H1 (cell line): ENCODE measurements around the gene MYLIP.

Experiments
- BRCA1 ChIP-seq: IDR thresholded peaks from 2 replicates; pipeline ENCODE4 v1.6.1; 2012; ENCODE audit warnings: low read depth, low read length, improper control_type of control experiment
- EP300 ChIP-seq, 2 experiments: IDR thresholded peaks; 1 replicate in 1 of 2; 2 replicates in 1 of 2; pipeline ENCODE4 v1.6.1; 2011 to 2012; ENCODE audit warnings: low read depth in 2 of 2, low read length in 2 of 2, mild to moderate bottlenecking in 2 of 2, borderline replicate concordance in 1 of 2, inconsistent platforms in 1 of 2, moderate library complexity in 1 of 2
- EZH2 ChIP-seq: fragments of 200-600 bp; sonication (generic); IDR thresholded peaks from 2 replicates; pipeline ENCODE4 v1.7.1; 2012; ENCODE audit warnings: low read depth, mild to moderate bottlenecking, moderate library complexity, low read length, inconsistent platforms; ENCODE audit not compliant: severe bottlenecking
- POLR2A ChIP-seq, 2 experiments: IDR thresholded peaks; 1 replicate in 1 of 2; 2 replicates in 1 of 2; pipeline ENCODE4 v1.6.1; 2011; ENCODE audit warnings: low read depth in 2 of 2, low read length in 2 of 2, mild to moderate bottlenecking in 2 of 2; ENCODE audit errors: control extremely low read depth in 1 of 2
- RAD21 ChIP-seq, 2 experiments: IDR thresholded peaks in 1 of 2; conservative IDR thresholded peaks in 1 of 2; 2 replicates each; pipeline ENCODE4 v1.6.1; 2011; ENCODE audit warnings: low read depth in 2 of 2, low read length in 2 of 2, improper control_type of control experiment in 1 of 2, inconsistent platforms in 1 of 2, mild to moderate bottlenecking in 1 of 2, moderate library complexity in 1 of 2
- RNF2 ChIP-seq: fragments of 200-900, 300-1000 bp; sonication (generic); IDR thresholded peaks from 2 replicates; pipeline ENCODE4 v1.7.1; 2016; ENCODE audit warnings: borderline replicate concordance, low read depth, mild to moderate bottlenecking, antibody characterized with exemption, low read length; ENCODE audit not compliant: poor library complexity, severe bottlenecking; ENCODE audit errors: missing control alignments
- SAP30 ChIP-seq: fragments of 300-600 bp; sonication (generic); IDR thresholded peaks from 2 replicates; pipeline ENCODE4 v1.7.1; 2012; ENCODE audit warnings: low read length, moderate library complexity, mild to moderate bottlenecking, inconsistent platforms; ENCODE audit not compliant: insufficient read depth, insufficient replicate concordance
- SP4 ChIP-seq: IDR thresholded peaks from 2 replicates; pipeline ENCODE4 v1.6.1; 2012; ENCODE audit warnings: low read length, inconsistent platforms
- TAF1 ChIP-seq: IDR thresholded peaks from 2 replicates; pipeline ENCODE4 v1.6.1; 2011; ENCODE audit warnings: mild to moderate bottlenecking, low read depth, low read length
- TF ChIP-seq, protein P1 (sequence below), 3 experiments: IDR thresholded peaks; 1 replicate in 2 of 3; 2 replicates in 1 of 3; pipeline versions ENCODE4 v1.5.1 to v1.6.1; 2011; ENCODE audit warnings: low read length in 3 of 3, mild to moderate bottlenecking in 3 of 3, inconsistent platforms in 2 of 3, low read depth in 1 of 3, moderate library complexity in 1 of 3; ENCODE audit not compliant: insufficient read depth in 1 of 3; ENCODE audit errors: control extremely low read depth in 1 of 3
- TF ChIP-seq, protein P2 (sequence below): IDR thresholded peaks from 2 replicates; pipeline ENCODE4 v1.6.1; 2011; ENCODE audit warnings: low read depth, mild to moderate bottlenecking, low read length; ENCODE audit not compliant: insufficient read depth

DNA sequence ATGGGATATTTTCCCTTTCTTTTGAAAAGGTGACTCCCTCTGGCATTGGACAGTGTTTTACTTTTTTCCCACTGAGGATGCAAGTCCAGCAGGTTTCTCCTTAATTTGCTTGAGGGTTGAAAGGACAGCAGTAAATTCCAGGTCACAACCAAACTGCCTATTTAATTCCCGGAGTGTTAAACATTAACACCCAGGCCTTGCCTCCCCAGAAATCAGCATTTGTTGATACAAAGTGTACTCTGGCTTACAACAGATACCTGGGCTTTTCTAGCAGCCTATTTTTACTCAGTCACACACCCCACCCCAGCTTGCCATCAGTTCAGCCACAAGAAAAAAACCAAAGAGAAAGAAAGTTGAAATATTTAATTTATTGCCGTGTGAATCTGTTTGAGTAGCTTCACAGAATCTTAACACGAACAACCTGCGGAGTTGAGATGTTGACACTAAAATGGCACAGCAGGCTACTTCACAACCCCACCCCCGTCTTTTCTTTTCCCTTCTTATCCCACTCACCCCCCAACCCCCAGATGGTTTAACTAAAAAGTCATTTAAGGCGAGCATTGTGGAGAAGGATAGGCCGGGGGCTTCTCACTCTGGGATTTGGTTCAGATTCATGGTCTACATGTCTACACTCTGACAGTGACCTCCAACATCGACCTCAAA is 45.7 kb downstream of the MYLIP start:
- TF ChIP-seq EP300 (IDR thresholded peaks at IDR 0.05; ENCODE audit: borderline replicate concordance in 1 of 2, low read depth in 2 of 2, low read length in 2 of 2) (no peak), RAD21 (IDR thresholded peaks at IDR 0.05 in 1 of 2, conservative IDR thresholded peaks at IDR 0.05 in 1 of 2; ENCODE audit: low read depth in 2 of 2, low read length in 2 of 2) (no peak), POLR2A (IDR thresholded peaks at IDR 0.05; ENCODE audit: control extremely low read depth in 1 of 2, low read depth in 2 of 2, low read length in 2 of 2) (no peak), SAP30 (no peak), BRCA1 (no peak), EZH2 (no peak), RNF2 (no peak), TAF1 (no peak), SP4 (no peak)
- TF ChIP-seq, protein P1, sequence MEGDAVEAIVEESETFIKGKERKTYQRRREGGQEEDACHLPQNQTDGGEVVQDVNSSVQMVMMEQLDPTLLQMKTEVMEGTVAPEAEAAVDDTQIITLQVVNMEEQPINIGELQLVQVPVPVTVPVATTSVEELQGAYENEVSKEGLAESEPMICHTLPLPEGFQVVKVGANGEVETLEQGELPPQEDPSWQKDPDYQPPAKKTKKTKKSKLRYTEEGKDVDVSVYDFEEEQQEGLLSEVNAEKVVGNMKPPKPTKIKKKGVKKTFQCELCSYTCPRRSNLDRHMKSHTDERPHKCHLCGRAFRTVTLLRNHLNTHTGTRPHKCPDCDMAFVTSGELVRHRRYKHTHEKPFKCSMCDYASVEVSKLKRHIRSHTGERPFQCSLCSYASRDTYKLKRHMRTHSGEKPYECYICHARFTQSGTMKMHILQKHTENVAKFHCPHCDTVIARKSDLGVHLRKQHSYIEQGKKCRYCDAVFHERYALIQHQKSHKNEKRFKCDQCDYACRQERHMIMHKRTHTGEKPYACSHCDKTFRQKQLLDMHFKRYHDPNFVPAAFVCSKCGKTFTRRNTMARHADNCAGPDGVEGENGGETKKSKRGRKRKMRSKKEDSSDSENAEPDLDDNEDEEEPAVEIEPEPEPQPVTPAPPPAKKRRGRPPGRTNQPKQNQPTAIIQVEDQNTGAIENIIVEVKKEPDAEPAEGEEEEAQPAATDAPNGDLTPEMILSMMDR (IDR thresholded peaks at IDR 0.05; ENCODE audit: control extremely low read depth in 1 of 3, insufficient read depth in 1 of 3, low read depth in 1 of 3, low read length in 3 of 3), result no peak
- TF ChIP-seq, protein P2, sequence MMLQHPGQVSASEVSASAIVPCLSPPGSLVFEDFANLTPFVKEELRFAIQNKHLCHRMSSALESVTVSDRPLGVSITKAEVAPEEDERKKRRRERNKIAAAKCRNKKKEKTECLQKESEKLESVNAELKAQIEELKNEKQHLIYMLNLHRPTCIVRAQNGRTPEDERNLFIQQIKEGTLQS, result no peak
